Spleen (tissue), 3 donors: Measurements from ENCODE around the gene CES4A.

Experiments used
- POLR2A ChIP-seq, 3 donors: fragments of 450-650 bp; IDR thresholded peaks; one replicate each; pipeline ENCODE4 v1.5.1; 2017; ENCODE audit warnings: antibody characterized with exemption in 3 of 3, mild to moderate bottlenecking in 1 of 3
- POLR2AphosphoS5 ChIP-seq, 3 donors: sonication (generic); formaldehyde crosslinking; IDR thresholded peaks; one replicate each; pipeline ENCODE4 v1.5.1; 2017; ENCODE audit warnings: antibody characterized with exemption in 3 of 3

DNA sequence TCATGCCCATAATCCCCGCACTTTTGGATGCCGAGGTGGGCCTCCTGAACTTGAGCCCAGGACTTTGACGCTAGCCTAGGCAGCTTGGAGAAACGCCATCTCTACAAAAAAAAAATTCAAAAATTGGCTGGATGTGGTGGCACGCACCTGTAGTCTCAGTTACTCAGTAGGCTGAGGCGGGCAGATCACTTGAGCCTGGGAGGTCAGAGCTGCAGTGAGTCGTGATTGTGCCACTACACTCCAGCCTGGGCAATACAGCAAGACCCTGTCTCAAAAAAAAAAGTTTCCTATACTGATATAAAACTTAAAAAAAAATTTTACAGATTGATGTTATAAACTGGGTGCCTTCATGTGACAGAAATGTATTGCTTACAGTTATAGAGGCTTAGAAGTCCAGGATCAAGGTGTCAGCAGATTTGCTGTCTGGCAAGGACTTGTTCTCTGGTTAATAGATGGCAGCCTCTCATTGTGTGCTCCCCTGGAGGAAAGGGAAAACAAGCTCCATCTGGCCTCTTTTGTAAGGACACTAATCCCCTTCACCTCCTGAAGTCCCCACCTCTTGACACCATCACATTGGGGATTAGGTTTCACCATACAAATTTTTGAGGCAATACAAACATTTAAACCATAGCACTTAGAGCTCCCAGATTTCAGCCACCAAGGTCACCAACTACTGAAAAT lies 35.8 kb upstream of the CES4A start:
- TF ChIP-seq POLR2A (IDR thresholded peaks at IDR 0.05), result no peak
- no peak for TF ChIP-seq POLR2AphosphoS5 (IDR thresholded peaks at IDR 0.05)
